Activated naive CD4-positive, alpha-beta T cell treated with anti-CD3 and anti-CD28 coated beads, Interleukin-2, amount 50 U/mL, for 24 hours (primary cell): ENCODE results near the gene TMPRSS7.
"Not testable (repeated sequence)": the region's sequence is repeated elsewhere in the genome, so short reads cannot be mapped to it uniquely, and the experiment has no call there.

Experiments
- H3K27ac Mint-ChIP-seq: one replicate; pipeline ENCODE4 v1.8.0; 2021; ENCODE audit warnings: mild to moderate bottlenecking, mixed read lengths
- H3K27me3 Mint-ChIP-seq: one replicate; pipeline ENCODE4 v1.8.0; 2021; ENCODE audit warnings: mixed read lengths
- H3K36me3 Mint-ChIP-seq: one replicate; pipeline ENCODE4 v1.8.0; 2021; ENCODE audit warnings: mixed read lengths
- H3K4me1 Mint-ChIP-seq: one replicate; pipeline ENCODE4 v1.8.0; 2021; ENCODE audit warnings: mixed read lengths
- H3K4me3 Mint-ChIP-seq: one replicate; pipeline ENCODE4 v1.8.0; 2021; ENCODE audit warnings: mild to moderate bottlenecking, mixed read lengths
- H3K9me3 Mint-ChIP-seq: one replicate; pipeline ENCODE4 v1.8.0; 2021; ENCODE audit warnings: mixed read lengths

TMPRSS7 gene

DNA sequence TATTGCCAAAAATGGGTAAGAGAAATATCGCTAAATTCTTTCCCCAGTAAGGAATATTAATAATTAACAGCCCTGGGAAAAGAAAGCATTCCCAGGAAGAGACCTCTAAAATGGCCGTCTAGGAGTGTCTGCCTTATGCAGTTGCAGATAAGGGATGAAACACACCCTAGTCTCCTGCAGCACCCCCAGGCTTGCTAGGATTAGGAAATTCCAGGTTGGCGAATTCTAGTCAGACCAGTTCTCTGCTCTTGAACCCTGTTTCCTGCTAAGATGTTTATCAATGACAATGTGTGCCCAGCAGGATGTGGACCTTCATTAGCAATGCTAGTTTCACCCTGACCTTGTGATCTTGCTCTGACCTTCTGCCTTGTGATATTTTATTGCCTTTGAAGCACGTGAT lies 2.7 kb downstream of the TMPRSS7 start:
- not testable (repeated sequence) for H3K27ac Mint-ChIP-seq, H3K27me3 Mint-ChIP-seq, H3K4me3 Mint-ChIP-seq, H3K4me1 Mint-ChIP-seq, H3K9me3 Mint-ChIP-seq, H3K36me3 Mint-ChIP-seq

DNA sequence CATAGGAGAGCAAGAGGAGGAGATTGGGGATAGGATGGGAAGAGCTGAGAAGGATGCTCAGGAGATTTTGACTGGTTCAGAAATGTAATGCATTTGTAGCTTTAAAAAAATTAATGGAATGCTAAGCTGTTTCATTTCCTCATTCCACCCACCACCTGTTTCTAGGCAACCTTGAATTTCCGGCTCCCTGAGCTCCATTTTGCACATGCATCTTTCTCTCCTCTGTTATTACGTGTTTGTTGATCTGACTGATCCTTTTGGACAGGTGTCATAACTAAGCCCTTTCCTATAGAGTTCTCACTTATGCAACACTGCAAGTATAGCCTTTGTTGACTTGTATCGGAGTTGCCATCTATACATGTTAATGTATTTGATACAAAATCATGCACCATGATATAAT lies 4.3 kb downstream of the TMPRSS7 start:
- H3K27me3 Mint-ChIP-seq = no peaks in the 10 kb centered on the region
- no peak overlapping the region for H3K4me3 Mint-ChIP-seq
- H3K27ac Mint-ChIP-seq = no peak overlapping the region
- no peaks in the 10 kb centered on the region for H3K4me1 Mint-ChIP-seq
- H3K36me3 Mint-ChIP-seq = no peaks in the 10 kb centered on the region
- no peaks in the 10 kb centered on the region for H3K9me3 Mint-ChIP-seq

DNA sequence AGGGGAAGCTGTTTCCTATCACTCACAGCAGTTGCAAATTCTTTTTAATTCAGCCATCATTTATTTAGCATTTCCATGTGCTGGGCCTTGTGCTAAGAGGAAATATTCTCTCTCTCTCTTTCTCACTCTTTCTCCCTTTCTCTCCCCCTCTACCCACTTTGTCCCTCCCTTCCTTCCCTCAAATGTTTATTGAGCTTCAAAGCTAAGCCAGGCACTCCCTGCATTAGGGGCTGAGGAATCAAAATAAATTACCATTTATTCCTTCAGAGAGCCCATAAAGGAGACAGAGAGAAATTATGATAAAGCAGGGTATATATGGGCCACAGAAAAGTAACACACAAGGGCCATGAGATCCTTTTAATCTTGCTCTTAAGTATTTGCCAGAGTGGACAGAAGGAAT lies 6.8 kb downstream of the TMPRSS7 start:
- H3K9me3 Mint-ChIP-seq = no peaks in the 10 kb centered on the region
- no peaks in the 10 kb centered on the region for H3K4me1 Mint-ChIP-seq
- no peaks in the 10 kb centered on the region for H3K36me3 Mint-ChIP-seq
- no peak overlapping the region for H3K27ac Mint-ChIP-seq
- H3K27me3 Mint-ChIP-seq = no peaks in the 10 kb centered on the region
- H3K4me3 Mint-ChIP-seq = no peak overlapping the region

DNA sequence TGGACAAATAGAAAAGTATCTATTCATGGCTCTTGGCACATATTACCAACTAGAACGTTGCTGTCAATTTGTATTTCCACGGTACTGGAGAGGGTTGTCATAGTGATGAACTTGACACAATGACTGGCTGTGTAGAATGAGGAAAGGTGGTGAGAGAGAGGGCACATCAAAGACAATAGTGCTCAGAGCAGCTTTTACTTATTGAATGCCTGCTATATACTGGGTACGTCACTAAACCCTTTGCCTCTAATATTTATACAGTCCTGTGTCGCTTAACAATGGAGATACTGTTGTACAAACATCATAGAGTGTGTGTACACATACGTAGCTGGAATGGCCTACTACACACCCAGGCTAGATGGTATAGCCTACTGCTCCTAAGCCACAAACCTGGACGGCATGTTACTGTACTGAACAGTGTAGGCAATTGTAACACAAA lies 8.3 kb downstream of the TMPRSS7 start:
- Mint-ChIP-seq H3K36me3 (no peaks in the 10 kb centered on the region), H3K4me3 (no peak overlapping the region), H3K27ac (no peak overlapping the region), H3K4me1 (no peaks in the 10 kb centered on the region), H3K27me3 (no peaks in the 10 kb centered on the region), H3K9me3 (no peaks in the 10 kb centered on the region)

DNA sequence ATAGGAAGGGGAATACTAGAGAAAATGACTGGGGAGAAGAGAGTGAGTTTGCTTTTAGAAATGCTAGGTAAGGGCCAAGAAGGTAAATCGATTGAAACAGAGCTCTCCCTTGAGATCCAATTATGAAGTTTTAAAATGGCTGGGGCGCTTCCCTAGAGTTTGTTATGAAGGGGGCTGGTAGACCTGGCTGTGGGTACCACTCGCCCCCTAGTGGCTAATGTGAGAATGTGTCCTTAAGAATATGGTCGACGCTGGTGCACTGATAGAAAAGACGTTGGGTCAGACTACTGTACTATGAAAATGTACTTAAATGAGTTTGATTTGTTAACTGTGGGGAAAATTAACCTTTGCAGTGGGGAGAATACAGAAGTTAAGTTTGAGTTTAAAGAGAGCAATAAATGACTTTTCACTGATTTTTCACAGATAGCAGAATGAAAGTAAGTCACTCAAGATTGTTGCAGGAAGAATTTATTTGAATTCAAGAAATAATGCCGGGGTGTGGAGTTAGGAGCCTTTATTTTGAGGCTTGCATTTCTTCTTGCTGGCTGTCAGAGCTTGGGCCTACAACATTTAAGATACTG lies 9.2 kb downstream of the TMPRSS7 start:
- no peaks in the 10 kb centered on the region for H3K36me3 Mint-ChIP-seq
- no peaks in the 10 kb centered on the region for H3K9me3 Mint-ChIP-seq
- H3K4me3 Mint-ChIP-seq = no peak overlapping the region
- H3K27ac Mint-ChIP-seq = no peak overlapping the region
- H3K4me1 Mint-ChIP-seq = no peaks in the 10 kb centered on the region
- no peaks in the 10 kb centered on the region for H3K27me3 Mint-ChIP-seq

DNA sequence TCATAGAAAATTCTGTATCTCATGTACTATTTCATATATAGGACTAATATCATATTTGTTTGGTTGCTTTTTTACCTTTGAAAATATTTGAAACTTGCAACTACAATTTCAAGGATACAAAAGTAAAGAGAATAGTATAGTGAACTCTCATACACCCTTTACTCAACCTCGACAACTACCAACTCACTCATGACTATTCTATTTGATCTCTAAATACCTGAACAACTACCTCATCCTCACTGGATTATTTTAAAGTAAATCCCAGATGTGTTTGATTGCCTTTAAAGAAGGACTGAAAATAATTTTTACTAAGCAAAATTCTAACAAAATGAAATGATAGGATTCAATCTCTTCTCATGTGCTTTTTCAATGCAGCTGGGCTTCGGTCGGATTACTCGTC lies 12.1 kb downstream of the TMPRSS7 start:
- H3K4me3 Mint-ChIP-seq = no peak overlapping the region
- H3K36me3 Mint-ChIP-seq = no peaks in the 10 kb centered on the region
- no peaks in the 10 kb centered on the region for H3K4me1 Mint-ChIP-seq
- H3K27me3 Mint-ChIP-seq = peaks cover 2% of the 10 kb centered on the region
- H3K27ac Mint-ChIP-seq = no peak overlapping the region
- H3K9me3 Mint-ChIP-seq = no peaks in the 10 kb centered on the region

DNA sequence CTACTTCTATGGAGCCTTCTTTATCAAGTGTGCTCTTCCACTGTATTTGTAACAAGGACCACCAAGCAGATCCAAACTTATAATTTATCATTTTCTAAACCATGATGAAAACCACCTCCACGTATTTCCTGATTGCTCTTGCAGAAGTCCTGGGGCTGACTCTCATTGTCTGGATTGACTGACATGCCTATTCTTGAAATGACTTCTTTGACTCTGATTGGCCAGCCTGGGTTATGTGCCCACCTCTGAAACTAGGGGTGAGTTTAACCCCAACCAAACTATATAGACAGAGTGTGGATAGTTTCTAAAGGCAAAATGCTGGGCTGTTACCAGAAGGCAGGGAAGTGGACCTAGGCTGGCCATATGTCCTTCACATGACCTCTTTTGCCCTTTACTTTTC lies 12.7 kb downstream of the TMPRSS7 start:
- no peak overlapping the region for H3K27ac Mint-ChIP-seq
- H3K4me3 Mint-ChIP-seq = no peak overlapping the region
- peaks cover 2% of the 10 kb centered on the region for H3K27me3 Mint-ChIP-seq
- H3K9me3 Mint-ChIP-seq = no peaks in the 10 kb centered on the region
- no peaks in the 10 kb centered on the region for H3K4me1 Mint-ChIP-seq
- no peaks in the 10 kb centered on the region for H3K36me3 Mint-ChIP-seq

DNA sequence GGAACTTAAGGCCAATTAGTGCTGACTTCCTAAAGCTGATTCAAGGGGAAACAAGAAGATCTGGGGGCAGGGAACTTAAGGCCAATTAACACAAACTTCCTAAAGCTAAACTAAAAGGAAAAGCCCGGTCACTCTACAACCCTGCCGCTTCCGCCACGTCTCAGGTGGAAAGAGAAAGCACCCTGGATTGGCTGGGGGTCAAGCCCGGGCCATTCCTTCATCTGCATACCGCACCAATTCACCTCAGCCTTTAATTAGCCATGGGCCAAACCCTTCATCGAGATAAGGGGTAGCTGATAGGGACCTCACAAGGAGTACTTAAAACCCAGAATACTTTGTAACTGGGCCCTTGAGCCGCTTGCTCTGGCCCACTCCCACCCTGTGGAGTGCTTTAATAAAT lies 14.4 kb downstream of the TMPRSS7 start:
- Mint-ChIP-seq H3K4me1 (no peaks in the 10 kb centered on the region), H3K4me3 (no peak overlapping the region), H3K36me3 (no peaks in the 10 kb centered on the region), H3K27ac (no peak overlapping the region), H3K27me3 (peaks cover 2% of the 10 kb centered on the region), H3K9me3 (no peaks in the 10 kb centered on the region)

DNA sequence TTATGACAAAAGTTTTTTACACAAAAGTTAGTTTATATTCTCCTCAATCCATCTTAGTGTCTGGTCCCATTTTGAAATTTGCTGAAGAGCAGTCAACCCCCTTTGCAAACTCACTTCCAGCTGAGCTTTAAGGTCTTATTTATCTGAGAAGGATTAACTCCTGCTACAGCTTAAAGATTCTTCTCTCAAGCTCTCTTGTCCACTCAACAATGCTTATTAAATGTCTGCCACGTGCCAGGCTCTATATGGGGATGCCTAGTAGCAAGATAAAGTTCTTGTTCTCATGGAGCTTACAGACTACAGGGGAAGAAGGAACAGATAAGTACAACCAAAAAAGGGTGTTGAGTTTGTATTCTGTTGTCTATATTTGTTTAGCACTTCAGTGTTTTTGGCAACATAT lies 18.7 kb downstream of the TMPRSS7 start:
- Mint-ChIP-seq H3K27ac (no peak overlapping the region), H3K36me3 (no peaks in the 10 kb centered on the region), H3K4me3 (no peak overlapping the region), H3K4me1 (peaks cover 9% of the 10 kb centered on the region), H3K9me3 (no peaks in the 10 kb centered on the region), H3K27me3 (peaks cover 2% of the 10 kb centered on the region)

DNA sequence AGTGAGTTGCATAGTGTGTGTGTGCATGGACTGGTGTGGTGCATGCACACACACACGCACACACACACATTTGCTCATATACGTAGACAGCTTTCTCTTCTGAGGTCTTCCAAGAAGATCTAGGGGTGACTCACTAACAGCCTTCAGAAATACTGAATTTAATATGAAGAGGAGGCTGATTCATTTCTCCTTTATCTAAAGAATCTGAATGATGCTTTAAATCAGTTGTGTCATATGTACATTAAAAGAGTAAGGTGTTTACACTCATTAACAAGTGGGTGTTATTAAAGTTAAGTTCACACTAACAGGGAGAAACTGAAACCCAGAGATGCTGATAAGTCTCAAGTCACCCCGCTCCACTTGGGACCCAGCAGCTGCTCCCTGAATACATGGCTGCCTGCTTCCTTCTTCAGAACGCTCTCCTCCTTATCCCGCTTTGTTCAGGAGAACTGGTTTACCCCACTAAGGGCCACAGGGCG lies 22.0 kb downstream of the TMPRSS7 start:
- H3K36me3 Mint-ChIP-seq = peaks cover 2% of the 10 kb centered on the region
- H3K27ac Mint-ChIP-seq = peak overlapping the region; percentile 56
- H3K4me1 Mint-ChIP-seq = peaks cover 9% of the 10 kb centered on the region
- H3K27me3 Mint-ChIP-seq = no peaks in the 10 kb centered on the region
- no peak overlapping the region for H3K4me3 Mint-ChIP-seq
- no peaks in the 10 kb centered on the region for H3K9me3 Mint-ChIP-seq

DNA sequence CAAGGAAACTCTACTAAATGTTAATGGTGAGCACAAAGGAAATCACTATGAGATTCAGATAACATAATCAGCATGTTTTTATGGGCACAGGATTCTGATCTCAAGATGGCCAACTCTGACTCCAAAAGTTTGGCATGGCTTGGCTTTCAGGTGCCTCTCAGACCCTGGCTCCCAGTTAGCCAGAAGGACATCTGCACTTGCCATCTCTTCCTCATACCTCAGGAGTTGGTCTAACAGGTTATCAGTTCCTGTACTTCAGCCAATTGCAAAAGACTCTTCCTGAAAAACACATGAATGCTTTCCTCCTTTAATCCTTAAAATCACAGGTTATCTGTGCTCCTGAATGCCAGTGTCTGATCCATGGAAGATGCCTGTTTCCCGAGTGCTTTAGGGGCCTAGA lies 25.0 kb downstream of the TMPRSS7 start:
- no peak overlapping the region for H3K27ac Mint-ChIP-seq
- no peaks in the 10 kb centered on the region for H3K27me3 Mint-ChIP-seq
- H3K9me3 Mint-ChIP-seq = no peaks in the 10 kb centered on the region
- H3K36me3 Mint-ChIP-seq = peaks cover 2% of the 10 kb centered on the region
- H3K4me3 Mint-ChIP-seq = no peak overlapping the region
- peaks cover 9% of the 10 kb centered on the region for H3K4me1 Mint-ChIP-seq

DNA sequence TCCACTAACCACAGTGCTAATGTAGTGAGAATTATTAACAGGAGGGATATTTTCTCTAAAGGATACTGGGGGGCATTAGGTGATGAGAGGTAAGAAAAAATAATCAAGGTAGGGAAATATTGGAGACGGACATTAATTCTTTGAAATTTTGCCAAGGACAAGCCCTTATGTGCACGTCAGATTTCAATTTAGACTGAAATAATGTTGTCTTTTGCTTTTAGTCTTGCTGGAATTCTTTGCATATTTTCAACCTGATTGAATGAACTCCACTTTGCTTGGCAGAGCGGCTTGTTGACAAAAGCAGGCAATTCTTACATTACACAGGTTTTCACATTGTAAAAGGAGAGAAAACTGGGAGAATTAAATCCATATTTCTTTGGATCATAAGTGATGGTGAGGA lies 26.6 kb downstream of the TMPRSS7 start:
- no peak overlapping the region for H3K27ac Mint-ChIP-seq
- H3K9me3 Mint-ChIP-seq = no peaks in the 10 kb centered on the region
- no peak overlapping the region for H3K4me3 Mint-ChIP-seq
- H3K36me3 Mint-ChIP-seq = peaks cover 2% of the 10 kb centered on the region
- no peaks in the 10 kb centered on the region for H3K27me3 Mint-ChIP-seq
- H3K4me1 Mint-ChIP-seq = peaks cover 8% of the 10 kb centered on the region

DNA sequence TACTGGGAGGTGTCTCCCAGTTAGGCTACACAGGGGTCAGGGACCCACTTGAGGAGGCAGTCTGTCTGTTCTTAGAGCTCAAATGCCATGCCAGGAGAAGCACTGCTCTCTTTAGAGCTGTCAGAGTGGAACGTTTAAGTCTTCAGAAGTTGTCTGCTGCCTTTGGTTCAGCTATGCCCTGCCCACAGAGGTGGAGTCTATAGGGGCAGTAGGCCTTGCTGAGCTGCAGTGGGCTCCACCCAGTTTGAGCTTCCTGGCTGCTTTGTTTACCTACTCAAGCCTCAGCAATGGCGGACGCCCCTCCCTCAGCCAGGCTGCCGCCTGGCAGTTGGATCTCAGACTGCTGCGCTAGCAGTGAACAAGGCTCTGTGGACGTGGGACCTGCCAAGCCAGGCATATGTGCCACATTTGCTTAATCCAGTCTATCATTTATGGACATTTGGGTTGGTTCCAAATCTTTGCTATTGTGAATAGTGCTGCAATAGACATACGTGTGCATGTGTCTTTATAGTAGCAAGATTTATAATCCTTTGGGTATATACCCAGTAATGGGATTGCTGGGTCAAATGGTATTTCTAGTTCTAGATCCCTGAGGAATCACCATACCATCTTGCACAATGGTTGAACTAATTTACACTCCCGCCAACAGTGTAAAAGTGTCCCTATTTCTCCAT lies 38.0 kb downstream of the TMPRSS7 start:
- H3K9me3 Mint-ChIP-seq, H3K27ac Mint-ChIP-seq, H3K27me3 Mint-ChIP-seq, H3K36me3 Mint-ChIP-seq: not testable (repeated sequence)
- Mint-ChIP-seq H3K4me3 (peak overlapping the region; percentile 74), H3K4me1 (peaks cover 50% of the 10 kb centered on the region)

DNA sequence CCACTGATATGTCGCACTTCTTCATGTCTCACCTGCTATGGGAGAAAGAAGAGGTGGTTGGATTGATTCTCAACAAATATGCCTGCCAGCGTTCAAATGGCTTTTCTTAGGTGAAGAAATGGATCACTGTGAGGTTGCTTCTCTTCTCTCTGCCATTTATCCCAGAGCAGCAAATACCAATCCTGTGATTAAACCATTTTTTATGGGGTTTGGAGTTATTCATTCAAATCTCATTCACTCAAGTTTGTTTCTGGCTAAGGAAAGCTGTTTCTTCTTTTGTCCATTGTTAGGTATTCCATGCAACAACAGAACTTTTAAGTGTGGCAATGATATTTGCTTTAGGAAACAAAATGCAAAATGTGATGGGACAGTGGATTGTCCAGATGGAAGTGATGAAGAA lies 39.5 kb downstream of the TMPRSS7 start:
- Mint-ChIP-seq H3K9me3 (no peaks in the 10 kb centered on the region), H3K36me3 (no peaks in the 10 kb centered on the region), H3K4me3 (no peak overlapping the region), H3K27ac (peak overlapping the region; percentile 13), H3K27me3 (no peaks in the 10 kb centered on the region), H3K4me1 (peaks cover 50% of the 10 kb centered on the region)

DNA sequence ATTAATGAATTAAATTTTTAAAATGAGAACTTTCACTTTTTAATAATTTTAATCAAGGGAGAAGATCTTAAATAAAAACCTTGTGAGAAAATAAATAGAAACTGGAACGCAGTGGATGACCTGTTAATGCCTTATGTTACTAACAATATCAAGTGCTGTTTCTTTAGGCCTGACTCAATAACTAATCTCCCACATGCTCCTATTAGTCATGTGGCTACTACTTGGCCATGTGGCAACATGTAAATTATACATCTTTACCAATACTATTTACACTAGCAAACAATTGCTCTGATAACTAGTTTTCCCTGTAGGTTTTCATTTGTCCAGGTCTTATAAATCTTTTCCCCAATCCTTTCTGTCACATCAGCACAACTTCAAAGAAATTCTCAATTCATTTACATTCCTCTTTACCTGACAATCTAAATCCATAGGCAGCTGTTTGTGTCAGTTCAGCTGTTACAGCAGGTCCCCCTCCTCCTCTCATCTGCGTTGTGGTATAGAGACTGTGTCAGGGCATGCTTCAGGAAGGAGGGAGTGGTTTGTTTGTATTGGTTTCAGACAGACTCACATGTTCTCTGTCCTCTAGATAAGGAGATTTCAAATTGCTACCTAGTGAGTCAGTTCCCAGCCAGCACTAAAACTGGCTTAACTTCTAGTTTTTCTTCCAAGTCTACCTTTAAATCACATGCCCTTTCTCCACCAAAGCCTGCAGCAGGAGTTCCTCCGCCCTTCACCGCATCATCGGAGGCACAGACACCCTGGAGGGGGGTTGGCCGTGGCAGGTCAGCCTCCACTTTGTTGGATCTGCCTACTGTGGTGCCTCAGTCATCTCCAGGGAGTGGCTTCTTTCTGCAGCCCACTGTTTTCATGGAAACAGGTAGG lies 40.3 kb downstream of the TMPRSS7 start:
- H3K4me3 Mint-ChIP-seq = peak overlapping the region; percentile 8
- H3K4me1 Mint-ChIP-seq = peaks cover 50% of the 10 kb centered on the region
- H3K27me3 Mint-ChIP-seq = no peaks in the 10 kb centered on the region

More for the DNA sequence above, 40.3 kb downstream of the TMPRSS7 start:
- Mint-ChIP-seq H3K9me3 (no peaks in the 10 kb centered on the region), H3K27ac (peak overlapping the region; percentile 71), H3K36me3 (no peaks in the 10 kb centered on the region)
